Activated T-helper 2 cell treated with anti-CD3 and anti-CD28 coated beads, Interferon-gamma antibody, Interleukin-2, Interleukin-4, amounts not matched to agents 10 μg/mL and 5 μg/mL and 100 μg/mL, durations not matched to agents 14 hours and 24 hours and 36 hours (primary cell): ENCODE measurements around the gene CDHR1. TPM values are rescaled to one million over a fixed set of nuclear protein-coding genes. Genes with fewer than 3 reads are reported as not detected.
A peak's percentile ranks its signal among the peaks of the same experiment; 100 is the strongest.
"Not testable (repeated sequence)": the region's sequence is repeated elsewhere in the genome, so short reads cannot be mapped to it uniquely, and the experiment has no call there.

Source experiments
- DNase-seq: peaks from one replicate; pipeline ENCODE4 v3.0.0; 2021; ENCODE audit warnings: low spot score
- H3K27ac Mint-ChIP-seq: one replicate; pipeline ENCODE4 v1.8.0; 2021; ENCODE audit warnings: mixed read lengths
- H3K27me3 Mint-ChIP-seq: one replicate; pipeline ENCODE4 v1.8.0; 2021; ENCODE audit warnings: low read depth, mixed read lengths
- H3K36me3 Mint-ChIP-seq: one replicate; pipeline ENCODE4 v1.8.0; 2021; ENCODE audit warnings: low read depth, mixed read lengths
- H3K4me1 Mint-ChIP-seq: one replicate; pipeline ENCODE4 v1.8.0; 2021; ENCODE audit warnings: low read depth, mixed read lengths
- H3K4me3 Mint-ChIP-seq: one replicate; pipeline ENCODE4 v1.8.0; 2021; ENCODE audit warnings: low read depth, mild to moderate bottlenecking, moderate library complexity, mixed read lengths
- H3K9me3 Mint-ChIP-seq: one replicate; pipeline ENCODE4 v1.8.0; 2021; ENCODE audit warnings: mixed read lengths
- intact Hi-C: fragments of 100-400 bp; cut with micrococcal nuclease; formaldehyde crosslinking; loops from one replicate; pipeline ENCODE4 v1.15.1; 2023
- total RNA-seq: library from RNA; stranded (reverse); gene quantifications from 2 replicates; pipeline ENCODE4 v1.2.3, GENCODE V29; 2022

CDHR1 gene
- total RNA-seq, 1 donor from 2014 or later: 0.32 TPM

DNA sequence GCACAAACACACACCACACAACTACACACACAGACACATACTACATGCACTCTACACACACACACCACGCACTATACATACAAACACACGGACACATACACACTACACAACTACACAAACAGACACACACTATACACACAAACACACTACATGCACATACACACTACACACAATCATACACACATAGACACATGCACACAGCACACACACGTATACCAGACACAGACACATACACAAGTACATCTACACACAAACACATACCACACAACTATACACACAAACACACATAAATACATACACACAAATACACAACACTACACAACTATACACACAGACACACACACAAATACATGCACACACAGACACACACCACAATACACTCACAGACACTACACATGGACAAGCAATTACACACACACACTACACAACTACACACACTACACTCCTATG lies 16.2 kb upstream of the CDHR1 start:
- H3K4me3 Mint-ChIP-seq: no peak overlapping the region
- intact Hi-C loops: no loop called here
- no peak overlapping the region for H3K27ac Mint-ChIP-seq
- no peaks in the 10 kb centered on the region for H3K27me3 Mint-ChIP-seq
- DNase-seq: no peak
- H3K36me3 Mint-ChIP-seq: no peaks in the 10 kb centered on the region
- no peaks in the 10 kb centered on the region for H3K9me3 Mint-ChIP-seq
- H3K4me1 Mint-ChIP-seq: peaks cover 4% of the 10 kb centered on the region

GRCh38 chr10:84179059-84179710 lies 15.2 kb upstream of the CDHR1 start:
- no peaks in the 10 kb centered on the region for H3K27me3 Mint-ChIP-seq
- intact Hi-C loops: no loop called here
- no peak overlapping the region for H3K4me3 Mint-ChIP-seq
- no peak overlapping the region for H3K27ac Mint-ChIP-seq
- H3K4me1 Mint-ChIP-seq: peaks cover 4% of the 10 kb centered on the region
- no peaks in the 10 kb centered on the region for H3K9me3 Mint-ChIP-seq
- no peak for DNase-seq
- H3K36me3 Mint-ChIP-seq: no peaks in the 10 kb centered on the region

DNA sequence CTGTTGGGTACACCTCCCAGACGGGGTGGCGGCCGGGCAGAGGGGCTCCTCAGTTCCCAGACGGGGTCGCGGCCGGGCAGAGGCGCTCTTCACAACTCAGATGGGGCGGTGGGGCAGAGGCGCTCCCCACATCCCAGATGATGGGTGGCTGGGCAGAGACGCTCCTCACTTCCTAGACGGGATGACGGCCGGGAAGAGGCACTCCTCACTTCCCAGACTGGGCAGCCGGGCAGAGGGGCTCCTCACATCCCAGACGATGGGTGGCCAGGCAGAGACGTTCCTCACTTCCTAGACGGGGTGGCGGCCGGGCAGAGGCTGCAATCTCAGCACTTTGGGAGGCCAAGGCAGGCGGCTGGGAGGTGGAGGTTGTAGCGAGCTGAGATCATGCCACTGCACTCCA lies 14.0 kb upstream of the CDHR1 start:
- H3K9me3 Mint-ChIP-seq, H3K4me1 Mint-ChIP-seq, H3K27me3 Mint-ChIP-seq, intact Hi-C loops, H3K36me3 Mint-ChIP-seq, H3K27ac Mint-ChIP-seq, H3K4me3 Mint-ChIP-seq, DNase-seq: not testable (repeated sequence)

DNA sequence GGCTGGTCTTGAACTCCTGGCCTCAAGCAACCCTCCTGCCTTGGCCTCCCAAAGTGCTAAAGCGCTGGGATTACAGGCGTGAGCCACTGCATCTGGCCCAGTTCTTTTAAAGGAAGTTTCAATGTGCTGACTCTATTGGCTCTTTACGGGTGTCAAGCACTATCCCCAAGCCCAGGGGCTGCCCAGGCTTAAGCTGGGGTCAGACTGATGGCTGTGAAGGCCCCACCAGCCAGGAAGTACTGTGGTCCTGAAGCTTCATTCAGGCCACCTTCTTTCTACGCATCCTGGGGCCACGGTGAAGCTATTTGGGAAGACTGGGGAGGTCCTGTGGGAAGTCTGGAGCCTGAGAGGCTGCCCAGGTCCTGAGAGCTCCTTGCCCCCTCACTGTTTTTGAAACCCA lies 12.7 kb upstream of the CDHR1 start:
- Mint-ChIP-seq H3K9me3 (no peaks in the 10 kb centered on the region), H3K36me3 (no peaks in the 10 kb centered on the region), H3K27ac (no peak overlapping the region), H3K4me1 (peaks cover 3% of the 10 kb centered on the region), H3K4me3 (no peak overlapping the region), H3K27me3 (no peaks in the 10 kb centered on the region)
- DNase-seq: no peak
- intact Hi-C loops: no loop called here

- no peak for DNase-seq
- intact Hi-C loops: no loop called here
- no peaks in the 10 kb centered on the region for H3K27me3 Mint-ChIP-seq
- H3K36me3 Mint-ChIP-seq: no peaks in the 10 kb centered on the region
- H3K27ac Mint-ChIP-seq: no peak overlapping the region
- H3K9me3 Mint-ChIP-seq: no peaks in the 10 kb centered on the region
- no peaks in the 10 kb centered on the region for H3K4me1 Mint-ChIP-seq
- no peak overlapping the region for H3K4me3 Mint-ChIP-seq
These were observed 9.8 kb upstream of the CDHR1 start for GRCh38 chr10:84184517-84184916.

DNA sequence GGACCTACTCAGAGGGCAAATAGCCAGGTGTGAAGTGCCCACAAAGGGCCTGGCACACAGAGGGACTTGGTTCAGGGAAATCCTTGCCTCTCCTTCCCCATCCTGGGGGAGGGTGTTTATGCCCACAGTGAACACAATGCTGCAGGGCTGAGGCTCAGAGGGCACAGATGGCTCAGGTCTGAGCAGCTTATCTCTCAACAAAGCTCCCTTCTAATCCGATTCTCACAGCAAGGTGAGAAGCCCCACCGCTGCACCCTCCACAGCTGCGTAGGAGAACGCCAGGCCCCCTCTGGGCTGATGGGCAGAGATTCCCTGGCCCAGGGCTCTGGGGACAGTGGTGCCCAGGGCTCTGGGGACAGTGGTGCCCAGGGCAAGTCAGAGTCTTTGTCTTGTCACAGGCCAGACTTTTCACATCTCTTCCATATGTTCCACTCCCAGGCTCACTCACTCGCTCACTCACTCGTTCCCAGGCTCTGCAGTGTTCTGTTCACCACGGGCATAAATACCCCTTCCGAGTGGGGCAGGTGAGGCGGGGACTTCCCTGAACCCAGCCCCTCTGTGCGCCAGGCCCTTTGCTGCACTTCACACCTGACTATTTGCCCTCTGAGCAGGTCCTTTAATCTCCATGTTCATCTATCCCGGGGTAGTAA lies 8.7 kb upstream of the CDHR1 start:
- H3K27ac Mint-ChIP-seq: no peak overlapping the region
- DNase-seq: no peak
- H3K36me3 Mint-ChIP-seq: no peaks in the 10 kb centered on the region
- no peaks in the 10 kb centered on the region for H3K4me1 Mint-ChIP-seq
- no peak overlapping the region for H3K4me3 Mint-ChIP-seq
- intact Hi-C loops: no loop called here
- no peaks in the 10 kb centered on the region for H3K27me3 Mint-ChIP-seq
- H3K9me3 Mint-ChIP-seq: no peaks in the 10 kb centered on the region

DNA sequence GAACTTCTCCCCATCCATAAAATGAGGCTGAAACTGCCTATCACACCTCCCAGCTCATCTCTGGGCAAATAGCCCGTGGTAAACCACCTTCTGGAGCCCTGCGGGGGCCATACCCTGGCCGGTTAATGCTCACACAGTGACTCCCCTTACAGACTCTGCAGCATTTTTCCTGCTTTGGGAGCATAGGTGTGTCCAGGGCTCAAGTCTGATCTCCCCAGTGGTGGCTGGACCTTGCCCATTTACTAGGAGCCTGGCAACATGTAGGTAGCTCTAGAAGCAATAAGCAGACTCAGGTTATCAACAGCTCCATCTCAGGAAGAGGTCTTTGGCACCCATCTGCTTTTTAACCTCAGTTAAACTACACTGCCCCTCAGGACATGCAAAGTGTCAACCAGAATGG lies 5.5 kb upstream of the CDHR1 start:
- H3K9me3 Mint-ChIP-seq: no peaks in the 10 kb centered on the region
- no peaks in the 10 kb centered on the region for H3K36me3 Mint-ChIP-seq
- no peak overlapping the region for H3K27ac Mint-ChIP-seq
- H3K4me1 Mint-ChIP-seq: no peaks in the 10 kb centered on the region
- intact Hi-C loops: no loop called here
- DNase-seq: no peak
- peaks cover 15% of the 10 kb centered on the region for H3K27me3 Mint-ChIP-seq
- no peak overlapping the region for H3K4me3 Mint-ChIP-seq

DNA sequence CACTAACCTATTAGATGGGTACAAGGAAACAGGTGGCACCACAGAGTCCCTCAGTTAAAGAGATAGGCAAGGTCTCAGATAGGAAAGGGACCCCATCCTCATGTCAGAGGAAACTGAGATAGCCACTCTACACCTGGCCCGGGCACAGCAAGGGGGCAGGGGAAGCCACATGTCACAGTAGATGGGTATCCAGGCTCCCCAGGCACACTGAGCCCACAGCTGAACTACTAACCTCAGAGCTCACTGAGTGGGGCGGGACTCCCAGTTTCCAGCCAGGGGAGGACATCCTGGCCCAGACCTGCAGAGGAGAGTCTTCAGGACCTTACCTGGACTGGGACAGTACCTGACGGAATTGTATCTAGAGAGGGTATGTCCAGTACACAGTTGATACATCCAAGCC lies 3.7 kb upstream of the CDHR1 start:
- no peaks in the 10 kb centered on the region for H3K9me3 Mint-ChIP-seq
- no peak overlapping the region for H3K27ac Mint-ChIP-seq
- H3K36me3 Mint-ChIP-seq: no peaks in the 10 kb centered on the region
- no peaks in the 10 kb centered on the region for H3K4me1 Mint-ChIP-seq
- H3K27me3 Mint-ChIP-seq: peaks cover 22% of the 10 kb centered on the region
- no peak overlapping the region for H3K4me3 Mint-ChIP-seq
- intact Hi-C loops: no loop called here
- no peak for DNase-seq

DNA sequence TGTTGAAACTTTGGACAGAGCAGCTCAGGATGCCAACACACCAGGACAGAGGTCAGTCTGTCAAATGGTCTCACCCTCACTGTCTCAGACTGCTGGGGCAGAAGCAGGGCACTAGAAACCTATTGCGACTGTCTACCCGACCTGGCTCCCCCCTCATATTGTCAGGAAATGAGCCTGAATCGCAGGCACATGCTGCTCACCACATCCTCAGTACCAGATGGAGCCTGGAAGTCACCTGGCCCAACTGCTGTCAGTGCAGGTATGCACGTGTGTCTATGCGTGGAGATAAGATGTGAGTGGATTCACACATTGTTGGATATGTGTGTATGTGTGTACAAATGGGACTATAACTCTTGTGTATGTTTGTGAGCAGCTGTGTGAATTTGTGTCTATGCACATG lies 3.2 kb upstream of the CDHR1 start:
- Mint-ChIP-seq H3K4me3 (no peak overlapping the region), H3K27ac (no peak overlapping the region), H3K27me3 (peaks cover 26% of the 10 kb centered on the region), H3K4me1 (no peaks in the 10 kb centered on the region), H3K9me3 (no peaks in the 10 kb centered on the region), H3K36me3 (no peaks in the 10 kb centered on the region)
- no peak for DNase-seq
- intact Hi-C loops: no loop called here

- Mint-ChIP-seq H3K9me3 (no peaks in the 10 kb centered on the region), H3K27me3 (peaks cover 41% of the 10 kb centered on the region), H3K4me3 (no peak overlapping the region), H3K4me1 (no peaks in the 10 kb centered on the region), H3K27ac (no peak overlapping the region), H3K36me3 (no peaks in the 10 kb centered on the region)
- intact Hi-C loops: no loop called here
- DNase-seq: no peak
These were observed 1.0 kb upstream of the CDHR1 start for GRCh38 chr10:84193327-84193726.

DNA sequence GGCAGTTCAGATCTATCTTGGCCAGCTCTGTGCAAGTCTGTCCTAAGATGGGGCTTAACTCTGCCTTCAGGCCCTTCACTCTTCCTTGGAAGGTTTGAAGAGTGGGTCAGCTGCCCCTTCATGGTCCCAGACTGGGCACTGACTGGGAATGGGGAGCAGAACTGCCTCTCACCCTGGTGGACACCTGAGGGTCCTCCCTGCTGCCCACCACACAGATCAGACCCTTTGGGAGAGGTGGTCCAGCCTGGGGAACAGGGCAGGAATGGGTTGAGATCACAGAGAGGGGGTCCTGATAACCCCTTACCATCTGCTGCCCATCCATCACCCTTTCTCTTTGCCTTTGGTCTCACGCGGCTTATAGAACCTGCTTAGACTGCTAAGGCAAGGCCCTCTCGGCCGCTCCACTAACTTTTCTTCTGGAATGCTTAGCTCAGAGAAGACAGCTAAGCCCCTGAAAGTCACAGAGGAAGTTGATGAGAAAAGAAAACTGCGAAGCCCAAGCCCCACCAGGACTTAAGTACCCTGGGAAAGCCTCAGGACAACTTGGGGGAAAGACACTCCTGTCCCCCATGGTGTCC lies 402 bp upstream of the CDHR1 start:
- Mint-ChIP-seq H3K36me3 (no peaks in the 10 kb centered on the region), H3K27me3 (peaks cover 43% of the 10 kb centered on the region), H3K27ac (no peak overlapping the region), H3K4me1 (no peaks in the 10 kb centered on the region), H3K4me3 (no peak overlapping the region), H3K9me3 (no peaks in the 10 kb centered on the region)
- intact Hi-C loops: no loop called here
- DNase-seq: no peak

- Mint-ChIP-seq H3K4me1 (no peaks in the 10 kb centered on the region), H3K4me3 (peak overlapping the region; percentile 19), H3K9me3 (no peaks in the 10 kb centered on the region), H3K27me3 (peaks cover 43% of the 10 kb centered on the region), H3K36me3 (no peaks in the 10 kb centered on the region), H3K27ac (no peak overlapping the region)
- intact Hi-C loops: no loop called here
- DNase-seq: no peak
These were observed 900 bp downstream of the CDHR1 start for GRCh38 chr10:84195044-84195830.

DNA sequence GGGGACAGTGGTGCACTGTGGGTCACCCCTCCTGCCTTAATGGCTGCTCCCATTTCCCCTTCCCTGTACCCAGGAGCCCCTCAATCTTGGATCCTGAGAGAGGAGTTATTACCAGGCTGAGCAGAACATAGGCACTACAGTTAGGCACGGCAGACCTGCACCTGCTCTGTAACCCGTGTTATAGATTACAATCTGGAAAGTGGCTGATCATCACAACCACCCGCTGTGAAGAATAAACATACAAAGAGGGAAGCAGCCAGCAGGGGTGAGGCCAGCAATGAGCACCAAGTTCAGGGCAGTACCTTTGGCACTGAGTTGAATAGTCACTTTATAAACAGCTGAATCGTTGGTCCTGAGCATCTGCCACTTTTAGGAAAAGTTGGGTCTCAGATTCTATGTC lies 1.7 kb downstream of the CDHR1 start:
- H3K9me3 Mint-ChIP-seq: no peaks in the 10 kb centered on the region
- H3K27me3 Mint-ChIP-seq: peaks cover 43% of the 10 kb centered on the region
- no peak overlapping the region for H3K27ac Mint-ChIP-seq
- DNase-seq: no peak
- no peaks in the 10 kb centered on the region for H3K36me3 Mint-ChIP-seq
- H3K4me1 Mint-ChIP-seq: no peaks in the 10 kb centered on the region
- H3K4me3 Mint-ChIP-seq: no peak overlapping the region
- intact Hi-C loops: no loop called here
